H1 (cell line): Measurements from ENCODE around the gene SLC26A8. TPM values are rescaled to one million over a fixed set of nuclear protein-coding genes. Genes with fewer than 3 reads are reported as not detected.

ENCODE experiments used
- CTCF ChIA-PET: fragments of 300-600 bp; sonication (Branson Sonifier 250); formaldehyde crosslinking; loops from one replicate; lab custom pipeline; 2021; ENCODE audit not compliant: partially characterized antibody; lab: Charles Lee
- POLR2A ChIA-PET: fragments of 300-600 bp; sonication (Branson Sonifier 250); formaldehyde crosslinking; loops from one replicate; lab custom pipeline; 2021; ENCODE audit warnings: inconsistent platforms; ENCODE audit not compliant: partially characterized antibody; lab: Charles Lee
- DNase-seq, 2 experiments: peaks; one replicate each; pipeline versions ENCODE4 v3.0.0 to v3.0.0-alpha.2; 2010 to 2022; ENCODE audit warnings: low spot score in 2 of 2, low read depth in 1 of 2, mixed read lengths in 1 of 2
- FAIRE-seq: peaks from 2 replicates; lab custom pipeline; 2011; peaks lifted over from hg19 to GRCh38; lab: Jason Lieb, UNC
- H2AFZ ChIP-seq: 2 replicates; pipeline ENCODE4 v1.8.1; 2012; ENCODE audit warnings: low read length, inconsistent platforms
- H2AK5ac ChIP-seq: 2 replicates; pipeline ENCODE4 v1.6.1; 2013; ENCODE audit warnings: low read depth, low read length
- H2BK120ac ChIP-seq: replicated peaks from 2 replicates; pipeline ENCODE3; 2013; ENCODE audit warnings: low read depth, low read length, inconsistent platforms
- H2BK12ac ChIP-seq: 2 replicates; pipeline ENCODE4 v1.6.1; 2013; ENCODE audit warnings: low read depth, low read length
- H2BK15ac ChIP-seq: 2 replicates; pipeline ENCODE4 v1.6.1; 2013; ENCODE audit warnings: low read length
- H2BK20ac ChIP-seq: 2 replicates; pipeline ENCODE4 v1.6.1; 2013; ENCODE audit warnings: low read length
- H2BK5ac ChIP-seq: 2 replicates; pipeline ENCODE4 v1.6.1; 2013; ENCODE audit warnings: low read depth, low read length
- H3K14ac ChIP-seq: 2 replicates; pipeline ENCODE4 v1.6.1; 2013; ENCODE audit warnings: inconsistent platforms; ENCODE audit not compliant: insufficient read length
- H3K18ac ChIP-seq: 2 replicates; pipeline ENCODE4 v1.6.1; 2013; ENCODE audit warnings: low read length; ENCODE audit errors: extremely low read depth
- H3K23ac ChIP-seq: 2 replicates; pipeline ENCODE4 v1.6.1; 2013; ENCODE audit warnings: inconsistent platforms; ENCODE audit not compliant: insufficient read length
- H3K23me2 ChIP-seq: 2 replicates; pipeline ENCODE4 v1.6.1; 2013; ENCODE audit warnings: low read depth, low read length
- H3K27ac ChIP-seq: 2 replicates; pipeline ENCODE4 v1.6.1; 2011; ENCODE audit warnings: low read depth, low read length, inconsistent platforms
- H3K27me3 ChIP-seq, 4 experiments: replicated peaks in 1 of 4; 1 replicate in 1 of 4; 2 replicates in 3 of 4; pipeline versions ENCODE4 v1.6.1 to v1.8.1; 2011 to 2013; ENCODE audit warnings: low read length in 3 of 4, mild to moderate bottlenecking in 3 of 4, inconsistent platforms in 2 of 4, mixed read lengths in 2 of 4, moderate library complexity in 1 of 4; ENCODE audit not compliant: control insufficient read depth in 3 of 4, insufficient read depth in 3 of 4; ENCODE audit errors: extremely low read depth in 1 of 4
- H3K36me3 ChIP-seq, 4 experiments: 2 replicates each; pipeline versions ENCODE4 v1.6.1 to v1.8.1; 2011 to 2013; ENCODE audit warnings: mild to moderate bottlenecking in 4 of 4, low read length in 3 of 4, moderate library complexity in 2 of 4, control low read depth in 1 of 4, inconsistent platforms in 1 of 4; ENCODE audit not compliant: insufficient read depth in 4 of 4, control insufficient read depth in 2 of 4
- H3K4ac ChIP-seq: replicated peaks from 2 replicates; pipeline ENCODE3; 2013; ENCODE audit warnings: low read length, low read depth, mixed read lengths, inconsistent platforms; ENCODE audit not compliant: insufficient read length
- H3K4me1 ChIP-seq, 4 experiments: replicated peaks in 1 of 4; 1 replicate in 1 of 4; 2 replicates in 3 of 4; pipeline versions ENCODE4 v1.6.1 to v1.8.1; 2011 to 2013; ENCODE audit warnings: low read length in 3 of 4, inconsistent platforms in 2 of 4, mixed read lengths in 1 of 4; ENCODE audit not compliant: insufficient read depth in 4 of 4, control insufficient read depth in 3 of 4
- H3K4me2 ChIP-seq, 2 experiments: 2 replicates each; pipeline versions ENCODE4 v1.6.1 to v1.8.1; 2011 to 2013; ENCODE audit warnings: low read depth in 2 of 2, low read length in 2 of 2, control low read depth in 1 of 2, inconsistent platforms in 1 of 2, mild to moderate bottlenecking in 1 of 2; ENCODE audit not compliant: insufficient read depth in 1 of 2
- H3K4me3 ChIP-seq, 4 experiments: fragments of 200-600, 300-600 bp in 1 of 4; sonication (generic), shearing (Covaris generic), sonication (Bioruptor Twin) in 1 of 4; 2 replicates each; pipeline versions ENCODE4 v1.5.1 to v1.8.1; 2011 to 2016; ENCODE audit warnings: low read length in 4 of 4, low read depth in 3 of 4, control low read depth in 2 of 4, inconsistent platforms in 2 of 4, mild to moderate bottlenecking in 2 of 4, mixed read lengths in 1 of 4, moderate library complexity in 1 of 4; ENCODE audit not compliant: insufficient read depth in 2 of 4; ENCODE audit errors: extremely low read depth in 1 of 4
- H3K56ac ChIP-seq: replicated peaks from 2 replicates; pipeline ENCODE3; 2013; ENCODE audit warnings: low read depth, mild to moderate bottlenecking, mixed read lengths, low read length, inconsistent platforms; ENCODE audit not compliant: insufficient read length
- H3K79me1 ChIP-seq: 2 replicates; pipeline ENCODE4 v1.6.1; 2013; ENCODE audit warnings: low read depth, low read length, control low read depth
- H3K79me2 ChIP-seq, 2 experiments: 2 replicates each; pipeline versions ENCODE4 v1.6.1 to v1.8.1; 2012 to 2013; ENCODE audit warnings: low read length in 2 of 2, mild to moderate bottlenecking in 2 of 2, inconsistent platforms in 1 of 2; ENCODE audit not compliant: insufficient read depth in 2 of 2, control insufficient read depth in 1 of 2
- H3K9ac ChIP-seq, 4 experiments: replicated peaks in 1 of 4; 1 replicate in 1 of 4; 2 replicates in 3 of 4; pipeline versions ENCODE4 v1.6.1 to v1.8.1; 2011 to 2013; ENCODE audit warnings: low read depth in 3 of 4, low read length in 3 of 4, control low read depth in 2 of 4, mild to moderate bottlenecking in 2 of 4, moderate library complexity in 2 of 4, inconsistent platforms in 1 of 4; ENCODE audit errors: extremely low read depth in 1 of 4
- H3K9me3 ChIP-seq, 2 experiments: 2 replicates each; pipeline versions ENCODE4 v1.6.1 to v1.8.1; 2012 to 2013; ENCODE audit warnings: mild to moderate bottlenecking in 2 of 2, moderate library complexity in 2 of 2, control low read depth in 1 of 2, inconsistent platforms in 1 of 2, low read depth in 1 of 2, low read length in 1 of 2, mixed read lengths in 1 of 2; ENCODE audit not compliant: insufficient read depth in 2 of 2
- H4K20me1 ChIP-seq, 2 experiments: replicated peaks in 1 of 2; 2 replicates each; pipeline versions ENCODE3 to v1.8.1; 2011 to 2013; ENCODE audit warnings: inconsistent platforms in 2 of 2, low read length in 2 of 2, mild to moderate bottlenecking in 1 of 2; ENCODE audit not compliant: insufficient read depth in 2 of 2, control insufficient read depth in 1 of 2
- H4K5ac ChIP-seq: 2 replicates; pipeline ENCODE4 v1.6.1; 2013; ENCODE audit warnings: low read length, low read depth, mixed read lengths, inconsistent platforms; ENCODE audit not compliant: insufficient read length
- H4K8ac ChIP-seq: 2 replicates; pipeline ENCODE4 v1.8.0; 2013; ENCODE audit warnings: mild to moderate bottlenecking, moderate library complexity, low read length, inconsistent platforms; ENCODE audit not compliant: insufficient read depth; ENCODE audit errors: extremely low read depth
- H4K91ac ChIP-seq: replicated peaks from 2 replicates; pipeline ENCODE3; 2013; ENCODE audit warnings: low read length, mixed read lengths, inconsistent platforms; ENCODE audit not compliant: insufficient read length
- BCL11A ChIP-seq, 2 experiments: IDR thresholded peaks; one replicate each; pipeline ENCODE4 v1.6.1; 2011; ENCODE audit warnings: low read depth in 2 of 2, low read length in 2 of 2, mild to moderate bottlenecking in 2 of 2
- CBX8 ChIP-seq: fragments of 300-800, 300-1000 bp; sonication (generic); IDR thresholded peaks from 2 replicates; pipeline ENCODE4 v1.7.1; 2016; ENCODE audit warnings: low read depth, low read length, borderline replicate concordance
- CEBPB ChIP-seq: IDR thresholded peaks from 2 replicates; pipeline ENCODE4 v1.6.1; 2012; ENCODE audit warnings: low read depth, low read length
- HDAC2 ChIP-seq, 2 experiments: fragments of 300-600 bp in 1 of 2; sonication (generic) in 1 of 2; IDR thresholded peaks; 2 replicates each; pipeline ENCODE4 v1.6.1; 2011 to 2012; ENCODE audit warnings: low read depth in 2 of 2, low read length in 2 of 2, mild to moderate bottlenecking in 2 of 2, moderate library complexity in 2 of 2, borderline replicate concordance in 1 of 2, inconsistent platforms in 1 of 2
- NRF1 ChIP-seq: IDR thresholded peaks from 2 replicates; pipeline ENCODE4 v1.6.1; 2011; ENCODE audit warnings: mild to moderate bottlenecking, low read depth, low read length, improper control_type of control experiment
- POLR2AphosphoS5 ChIP-seq: IDR thresholded peaks from 2 replicates; pipeline ENCODE4 v1.6.1; 2011; ENCODE audit warnings: low read depth, low read length
- RFX5 ChIP-seq: IDR thresholded peaks from 2 replicates; pipeline ENCODE4 v1.6.1; 2011; ENCODE audit warnings: low read depth, low read length, improper control_type of control experiment, borderline replicate concordance
- SIX5 ChIP-seq: IDR thresholded peaks from 2 replicates; pipeline ENCODE4 v1.6.1; 2011; ENCODE audit warnings: mild to moderate bottlenecking, low read depth, low read length
- SP2 ChIP-seq: IDR thresholded peaks from 2 replicates; pipeline ENCODE4 v1.6.1; 2012; ENCODE audit warnings: mild to moderate bottlenecking, low read length, inconsistent platforms
- SRF ChIP-seq: IDR thresholded peaks from 2 replicates; pipeline ENCODE4 v1.6.1; 2011; ENCODE audit warnings: mild to moderate bottlenecking, low read depth, low read length, moderate library complexity
- SUZ12 ChIP-seq: fragments of 200-600 bp; sonication (generic); IDR thresholded peaks from 2 replicates; pipeline ENCODE4 v1.6.1; 2012; ENCODE audit warnings: mild to moderate bottlenecking, inconsistent platforms, low read length, moderate library complexity, mixed read lengths
- TBP ChIP-seq: IDR thresholded peaks from 2 replicates; pipeline ENCODE4 v1.6.1; 2011; ENCODE audit warnings: low read depth, low read length, improper control_type of control experiment
- WGBS, 2 experiments: shearing (Covaris generic) in 1 of 2; methylation state at CpG; one replicate each; pipeline versions ENCODE4 v1.1.6 to v1.1.7; 2013 to 2015; ENCODE audit warnings: low lambda C conversion rate in 2 of 2, mixed read lengths in 2 of 2, inconsistent platforms in 1 of 2, low coverage in 1 of 2, missing lambda C conversion rate in 1 of 2; ENCODE audit not compliant: insufficient replicate concordance in 2 of 2, insufficient coverage in 1 of 2, insufficient read length in 1 of 2; ENCODE audit errors: extremely low coverage in 1 of 2, missing lambda C conversion rate in 1 of 2; 5-methylcytosine and 5-hydroxymethylcytosine counted together
- polyA plus RNA-seq, 7 experiments: library from polyadenylated mRNA; depleted of rRNA in 3 of 7; stranded (reverse) in 5 of 7; unstranded in 2 of 7; fragments of >200 nt in 5 of 7; fragments of 200-250 nt in 2 of 7; gene quantifications; 1 replicate in 5 of 7; 2 replicates in 1 of 7; 4 replicates in 1 of 7; pipeline versions ENCODE4 v1.2.1 to v1.2.3, GENCODE V29; 2011 to 2013; ENCODE audit warnings: missing spikeins in 2 of 7, mixed read lengths in 2 of 7
- total RNA-seq: library from RNA; stranded (reverse); fragmentation: NEBNext Ultra II Directional; extraction: Animal tissue kit (Norgen Biotek cat#: 25700); gene quantifications from 2 replicates; pipeline ENCODE4 v1.2.1, GENCODE V29; 2021

SLC26A8 gene
- total and polyA plus RNA-seq, 2 of the 8 experiments (the other 6 are each of a cell fraction or from before 2014, with no cell fraction given) = 0.56 to 0.57 TPM

GRCh38 chr6:36027501-36028087, 3.2 kb upstream of the SLC26A8 start, which contains the start of gene MAPK14:
TSS of gene MAPK14 (plus strand) at chr6:36027808. CDS start at chr6:36028158, 350 bp downstream.
- Histone ChIP-seq H4K20me1 (peaks cover 0 to 4% of the 10 kb centered on the region in 2 experiments), H3K9me3 (no peaks in the 10 kb centered on the region), H3K36me3 (no peaks in the 10 kb centered on the region), H2AFZ (no peak within 1 kb of the TSS; the same call in 1 of the 2 replicates), H3K79me2 (peaks cover 0 to 45% of the 10 kb centered on the region in 2 experiments; a peak in 3 of 4 replicates), H3K27ac (peak within 1 kb of the TSS; percentile 67; the same call in 1 of the 2 replicates), H3K56ac (peak within 1 kb of the TSS; percentile 17), H2BK5ac (peak within 1 kb of the TSS; percentile 44; the same call in 1 of the 2 replicates), H3K4me2 (peak within 1 kb of the TSS; percentile 77 to 93), H2BK15ac (no peak within 1 kb of the TSS), H3K79me1 (peaks cover 4% of the 10 kb centered on the region), H3K4ac (peak within 1 kb of the TSS; percentile 57), H4K8ac (peak within 1 kb of the TSS; percentile 93), H2BK12ac (no peak within 1 kb of the TSS; the same call in 1 of the 2 replicates), H2BK120ac (peak within 1 kb of the TSS; percentile 21), H3K4me1 (peaks cover 0 to 19% (median 13%) of the 10 kb centered on the region in 4 experiments; a peak in 5 of 7 replicates), H2BK20ac (no peak within 1 kb of the TSS), H4K91ac (peak within 1 kb of the TSS; percentile 75), H3K9ac (peak within 1 kb of the TSS; percentile 80 to 92 (median 86)), H4K5ac (peak within 1 kb of the TSS; percentile 52), H3K18ac (peak within 1 kb of the TSS; percentile 92; the same call in 1 of the 2 replicates), H2AK5ac (no peak within 1 kb of the TSS), H3K4me3 (peak within 1 kb of the TSS; percentile 91 to 95 (median 93)), H3K23me2 (peaks cover 15% of the 10 kb centered on the region), H3K14ac (no peak within 1 kb of the TSS), H3K27me3 (no peaks in the 10 kb centered on the region), H3K23ac (peak within 1 kb of the TSS; percentile 1)
- CTCF ChIA-PET = interaction anchor here (0.7 to 6.1 kb wide), 11 partner anchors 10 to 112 kb away, joined by 3 to 57 read pairs (median 4); no protein-coding TSS in a partner anchor
- DNase-seq (peak; percentile 97 to 98), FAIRE-seq (peak; percentile 78)
- WGBS, 2 experiments = 1% methylated on average over 45 of the region's 62 CpGs; no CpG with 5 or more reads in 1 of the 2 experiments
- POLR2A ChIA-PET = interaction anchor here (0.6 to 2.4 kb wide), 24 partner anchors 9 to 530 kb away, joined by 3 to 13 read pairs (median 4); partner anchors contain the start of genes BRPF3 and SRPK1
- TF ChIP-seq HDAC2 (IDR thresholded peaks at IDR 0.05; ENCODE audit: borderline replicate concordance in 1 of 2, low read depth in 2 of 2, low read length in 2 of 2) (0 out of 4 replicates have a peak, but pooled peaks of 1 of the 2 experiments have one; percentile 15), SUZ12 (no peak), SIX5 (no peak), TBP (peak; percentile 89), POLR2AphosphoS5 (peak; percentile 96), SP2 (no peak), CBX8 (no peak), RFX5 (no peak), SRF (peak; percentile 75; the same call in 1 of the 2 replicates), BCL11A (IDR thresholded peaks at IDR 0.05; ENCODE audit: low read depth in 2 of 2, low read length in 2 of 2) (no peak), NRF1 (no peak), CEBPB (no peak)
